ENCODE measurements around the gene SMIM30. TPM values are rescaled to one million over a fixed set of nuclear protein-coding genes. Genes with fewer than 3 reads are reported as not detected.

The SMIM30 gene
- total RNA-seq, 1 donor from 2014 or later = 52.9 TPM

DNA sequence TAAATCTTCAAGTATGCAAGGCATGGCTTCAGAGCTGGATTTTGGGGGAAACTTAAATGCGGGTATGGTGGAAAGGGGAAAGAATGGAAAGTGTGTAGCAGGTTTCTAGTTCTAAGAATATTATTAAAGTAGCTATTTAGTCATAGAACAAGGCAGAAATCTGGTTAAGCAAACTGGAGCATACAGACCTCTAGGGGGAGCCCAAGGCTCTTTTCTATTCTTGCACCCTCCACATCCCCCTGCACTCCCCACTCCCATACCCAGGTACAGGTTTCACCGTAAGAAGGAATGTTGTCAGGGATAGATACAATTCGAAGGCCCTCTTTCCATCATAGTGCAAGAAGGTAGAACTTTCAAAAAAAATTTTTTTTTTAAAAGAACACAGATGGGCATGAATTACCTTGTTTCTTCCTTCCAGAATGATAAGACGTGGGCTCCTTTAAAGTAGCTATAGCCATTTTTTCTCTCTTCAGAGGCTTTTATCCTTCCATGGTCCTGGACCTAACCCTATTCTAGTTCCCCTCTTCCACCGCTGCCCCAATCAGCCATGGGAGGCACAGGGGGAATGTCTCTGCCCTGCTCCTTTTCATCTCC, 41.5 kb upstream of the SMIM30 start:
- Histone ChIP-seq H3K4me1 (ENCODE audit: insufficient read depth, low read length) (no peaks in the 10 kb centered on the region), H3K4me2 (ENCODE audit: low read length) (no peak overlapping the region), H4K20me1 (ENCODE audit: insufficient read depth, low read length) (no peaks in the 10 kb centered on the region), H3K9ac (ENCODE audit: low read length) (no peak overlapping the region), H3K36me3 (ENCODE audit: insufficient read depth, low read length) (no peaks in the 10 kb centered on the region), H3K4me3 (ENCODE audit: insufficient read depth, low read depth, low read length) (no peak overlapping the region), H3K27me3 (ENCODE audit: insufficient read depth, low read length) (no peaks in the 10 kb centered on the region), H2AFZ (ENCODE audit: low read depth, low read length) (no peak overlapping the region), H3K79me2 (ENCODE audit: insufficient read depth, low read length) (no peaks in the 10 kb centered on the region), H3K27ac (ENCODE audit: low read depth, low read length) (no peak overlapping the region), H3K9me3 (ENCODE audit: insufficient read depth, low read depth, low read length) (no peaks in the 10 kb centered on the region)
- Mint-ChIP-seq H3K9me3 (ENCODE audit: unreplicated experiment) (no peaks in the 10 kb centered on the region), H3K27ac (ENCODE audit: unreplicated experiment) (no peak overlapping the region), H3K36me3 (ENCODE audit: low read depth, unreplicated experiment) (no peaks in the 10 kb centered on the region), H3K4me3 (ENCODE audit: unreplicated experiment) (no peak overlapping the region), H3K27me3 (ENCODE audit: low read depth, unreplicated experiment) (no peaks in the 10 kb centered on the region), H3K4me1 (ENCODE audit: low read depth, unreplicated experiment) (no peaks in the 10 kb centered on the region)
- TF ChIP-seq EZH2 (IDR thresholded peaks at IDR 0.05; ENCODE audit: insufficient read depth, low read length) = no peak
- TF ChIP-seq, protein P1, sequence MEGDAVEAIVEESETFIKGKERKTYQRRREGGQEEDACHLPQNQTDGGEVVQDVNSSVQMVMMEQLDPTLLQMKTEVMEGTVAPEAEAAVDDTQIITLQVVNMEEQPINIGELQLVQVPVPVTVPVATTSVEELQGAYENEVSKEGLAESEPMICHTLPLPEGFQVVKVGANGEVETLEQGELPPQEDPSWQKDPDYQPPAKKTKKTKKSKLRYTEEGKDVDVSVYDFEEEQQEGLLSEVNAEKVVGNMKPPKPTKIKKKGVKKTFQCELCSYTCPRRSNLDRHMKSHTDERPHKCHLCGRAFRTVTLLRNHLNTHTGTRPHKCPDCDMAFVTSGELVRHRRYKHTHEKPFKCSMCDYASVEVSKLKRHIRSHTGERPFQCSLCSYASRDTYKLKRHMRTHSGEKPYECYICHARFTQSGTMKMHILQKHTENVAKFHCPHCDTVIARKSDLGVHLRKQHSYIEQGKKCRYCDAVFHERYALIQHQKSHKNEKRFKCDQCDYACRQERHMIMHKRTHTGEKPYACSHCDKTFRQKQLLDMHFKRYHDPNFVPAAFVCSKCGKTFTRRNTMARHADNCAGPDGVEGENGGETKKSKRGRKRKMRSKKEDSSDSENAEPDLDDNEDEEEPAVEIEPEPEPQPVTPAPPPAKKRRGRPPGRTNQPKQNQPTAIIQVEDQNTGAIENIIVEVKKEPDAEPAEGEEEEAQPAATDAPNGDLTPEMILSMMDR (IDR thresholded peaks at IDR 0.05; ENCODE audit: insufficient read depth, low read depth, low read length) = peak; percentile 64
- no peak for FAIRE-seq
- no peak for DNase-seq (ENCODE audit: low read depth)

DNA sequence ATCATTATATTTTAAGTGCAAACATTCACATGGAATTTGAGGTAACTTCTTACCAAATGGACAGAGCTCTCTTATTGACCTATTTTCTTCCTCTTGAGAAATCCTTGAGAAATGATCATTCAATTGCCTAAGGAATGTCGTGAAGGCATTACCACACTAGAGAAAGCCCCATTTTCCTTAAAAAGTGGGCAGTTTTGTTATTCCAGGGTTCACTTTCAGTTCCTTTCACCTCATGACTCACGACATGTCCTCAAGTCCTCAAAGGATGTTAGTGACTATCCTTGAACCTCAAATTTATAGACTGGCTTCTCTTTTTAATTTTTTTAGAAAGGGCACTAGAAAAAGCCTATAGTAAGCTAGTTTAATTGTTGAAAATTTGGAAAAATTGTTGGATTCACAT, 40.4 kb upstream of the SMIM30 start:
- Histone ChIP-seq H3K79me2 (ENCODE audit: insufficient read depth, low read length) (no peaks in the 10 kb centered on the region), H3K9ac (ENCODE audit: low read length) (no peak overlapping the region), H3K36me3 (ENCODE audit: insufficient read depth, low read length) (no peaks in the 10 kb centered on the region), H4K20me1 (ENCODE audit: insufficient read depth, low read length) (no peaks in the 10 kb centered on the region), H3K9me3 (ENCODE audit: insufficient read depth, low read depth, low read length) (no peaks in the 10 kb centered on the region), H3K4me3 (ENCODE audit: insufficient read depth, low read depth, low read length) (no peak overlapping the region), H3K4me1 (ENCODE audit: insufficient read depth, low read length) (no peaks in the 10 kb centered on the region), H2AFZ (ENCODE audit: low read depth, low read length) (no peak overlapping the region), H3K27me3 (ENCODE audit: insufficient read depth, low read length) (no peaks in the 10 kb centered on the region), H3K27ac (ENCODE audit: low read depth, low read length) (no peak overlapping the region), H3K4me2 (ENCODE audit: low read length) (no peak overlapping the region)
- no peak overlapping the region for H3K4me3 Mint-ChIP-seq (ENCODE audit: unreplicated experiment)
- no peaks in the 10 kb centered on the region for H3K36me3 Mint-ChIP-seq (ENCODE audit: low read depth, unreplicated experiment)
- DNase-seq (ENCODE audit: low read depth) = no peak
- TF ChIP-seq, protein P1 (IDR thresholded peaks at IDR 0.05; ENCODE audit: insufficient read depth, low read depth, low read length) = no peak
- no peak for TF ChIP-seq EZH2 (IDR thresholded peaks at IDR 0.05; ENCODE audit: insufficient read depth, low read length)
- no peaks in the 10 kb centered on the region for H3K27me3 Mint-ChIP-seq (ENCODE audit: low read depth, unreplicated experiment)
- no peak for FAIRE-seq
- no peaks in the 10 kb centered on the region for H3K4me1 Mint-ChIP-seq (ENCODE audit: low read depth, unreplicated experiment)
- H3K9me3 Mint-ChIP-seq (ENCODE audit: unreplicated experiment) = no peaks in the 10 kb centered on the region
- H3K27ac Mint-ChIP-seq (ENCODE audit: unreplicated experiment) = no peak overlapping the region

DNA sequence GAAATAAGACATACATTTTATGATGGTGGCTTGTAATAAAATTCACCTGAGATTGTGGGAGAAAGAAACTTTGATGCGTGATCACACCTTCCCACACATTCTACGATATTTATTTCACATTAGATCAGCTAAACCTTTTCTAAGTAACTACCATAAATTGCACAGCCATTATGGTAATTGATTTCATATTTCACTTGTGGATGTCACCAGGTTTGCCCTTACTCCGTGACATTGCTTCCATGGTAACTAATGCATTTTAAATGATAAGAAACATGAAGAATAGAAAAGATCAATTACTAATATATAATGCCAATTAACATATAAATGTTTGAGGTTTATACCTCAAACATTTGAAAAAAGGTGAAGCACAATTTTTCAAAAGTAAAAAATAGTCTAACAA, 35.8 kb upstream of the SMIM30 start:
- no peak overlapping the region for H3K4me3 Mint-ChIP-seq (ENCODE audit: unreplicated experiment)
- no peak overlapping the region for H3K27ac Mint-ChIP-seq (ENCODE audit: unreplicated experiment)
- Histone ChIP-seq H3K27ac (ENCODE audit: low read depth, low read length) (no peak overlapping the region), H3K79me2 (ENCODE audit: insufficient read depth, low read length) (no peaks in the 10 kb centered on the region), H3K4me1 (ENCODE audit: insufficient read depth, low read length) (no peaks in the 10 kb centered on the region), H4K20me1 (ENCODE audit: insufficient read depth, low read length) (no peaks in the 10 kb centered on the region), H3K9me3 (ENCODE audit: insufficient read depth, low read depth, low read length) (no peaks in the 10 kb centered on the region), H3K4me2 (ENCODE audit: low read length) (no peak overlapping the region), H3K27me3 (ENCODE audit: insufficient read depth, low read length) (no peaks in the 10 kb centered on the region), H3K4me3 (ENCODE audit: insufficient read depth, low read depth, low read length) (no peak overlapping the region), H3K9ac (ENCODE audit: low read length) (no peak overlapping the region), H3K36me3 (ENCODE audit: insufficient read depth, low read length) (no peaks in the 10 kb centered on the region), H2AFZ (ENCODE audit: low read depth, low read length) (no peak overlapping the region)
- FAIRE-seq (no peak), DNase-seq (ENCODE audit: low read depth) (no peak)
- peaks cover 2% of the 10 kb centered on the region for H3K27me3 Mint-ChIP-seq (ENCODE audit: low read depth, unreplicated experiment)
- TF ChIP-seq EZH2 (IDR thresholded peaks at IDR 0.05; ENCODE audit: insufficient read depth, low read length) = no peak
- TF ChIP-seq, protein P1 (IDR thresholded peaks at IDR 0.05; ENCODE audit: insufficient read depth, low read depth, low read length) = no peak
- no peaks in the 10 kb centered on the region for H3K9me3 Mint-ChIP-seq (ENCODE audit: unreplicated experiment)
- no peaks in the 10 kb centered on the region for H3K36me3 Mint-ChIP-seq (ENCODE audit: low read depth, unreplicated experiment)
- H3K4me1 Mint-ChIP-seq (ENCODE audit: low read depth, unreplicated experiment) = peaks cover 4% of the 10 kb centered on the region

All from astrocyte (in vitro differentiated cells and primary cell).